Progenitor cell of endocrine pancreas (in vitro differentiated cells): ENCODE results near the gene ITGB7. TPM values are rescaled to one million over a fixed set of nuclear protein-coding genes. Genes with fewer than 3 reads are reported as not detected.
"Not testable (repeated sequence)": the region's sequence is repeated elsewhere in the genome, so short reads cannot be mapped to it uniquely, and the experiment has no call there.

Experiments used
- DNase-seq: peaks from one replicate; pipeline ENCODE4 v3.0.0; 2021; ENCODE audit warnings: low spot score; ENCODE audit not compliant: unreplicated experiment
- H3K27ac Mint-ChIP-seq: 2 replicates; pipeline ENCODE4 v1.8.0; 2021; ENCODE audit warnings: mild to moderate bottlenecking, moderate library complexity, mixed read lengths
- H3K27me3 Mint-ChIP-seq: 2 replicates; pipeline ENCODE4 v1.8.0; 2021; ENCODE audit warnings: mixed read lengths
- H3K36me3 Mint-ChIP-seq: 2 replicates; pipeline ENCODE4 v1.8.0; 2022; ENCODE audit warnings: mixed read lengths; ENCODE audit not compliant: insufficient read depth
- H3K4me1 Mint-ChIP-seq: 2 replicates; pipeline ENCODE4 v1.8.0; 2021; ENCODE audit warnings: low read depth, mixed read lengths
- H3K4me3 Mint-ChIP-seq: 2 replicates; pipeline ENCODE4 v1.8.0; 2021; ENCODE audit warnings: low read depth, mild to moderate bottlenecking, moderate library complexity, mixed read lengths
- H3K9me3 Mint-ChIP-seq: 2 replicates; pipeline ENCODE4 v1.8.0; 2021; ENCODE audit warnings: low read depth, mixed read lengths
- total RNA-seq: library from RNA; stranded (reverse); gene quantifications from 2 replicates; pipeline ENCODE4 v1.2.1, GENCODE V29; 2021
- TF ChIP-seq, protein P1 (sequence below): fragments of 200-600 bp; sonication (generic); IDR thresholded peaks from one replicate; pipeline ENCODE4 v1.5.0; 2021; ENCODE audit warnings: antibody characterized with exemption, mild to moderate bottlenecking; ENCODE audit not compliant: unreplicated experiment

ITGB7 gene
- total RNA-seq, 1 donor from 2014 or later, result 0.29 TPM

GRCh38 chr12:53170876-53171724 lies 36.0 kb downstream of the ITGB7 start:
- peaks cover 11% of the 10 kb centered on the region for H3K4me1 Mint-ChIP-seq
- no peaks in the 10 kb centered on the region for H3K27me3 Mint-ChIP-seq
- DNase-seq, result no peak
- peaks cover 5% of the 10 kb centered on the region for H3K36me3 Mint-ChIP-seq
- H3K9me3 Mint-ChIP-seq, result no peaks in the 10 kb centered on the region
- no peak overlapping the region for H3K27ac Mint-ChIP-seq
- no peak overlapping the region for H3K4me3 Mint-ChIP-seq
- TF ChIP-seq, protein P1, sequence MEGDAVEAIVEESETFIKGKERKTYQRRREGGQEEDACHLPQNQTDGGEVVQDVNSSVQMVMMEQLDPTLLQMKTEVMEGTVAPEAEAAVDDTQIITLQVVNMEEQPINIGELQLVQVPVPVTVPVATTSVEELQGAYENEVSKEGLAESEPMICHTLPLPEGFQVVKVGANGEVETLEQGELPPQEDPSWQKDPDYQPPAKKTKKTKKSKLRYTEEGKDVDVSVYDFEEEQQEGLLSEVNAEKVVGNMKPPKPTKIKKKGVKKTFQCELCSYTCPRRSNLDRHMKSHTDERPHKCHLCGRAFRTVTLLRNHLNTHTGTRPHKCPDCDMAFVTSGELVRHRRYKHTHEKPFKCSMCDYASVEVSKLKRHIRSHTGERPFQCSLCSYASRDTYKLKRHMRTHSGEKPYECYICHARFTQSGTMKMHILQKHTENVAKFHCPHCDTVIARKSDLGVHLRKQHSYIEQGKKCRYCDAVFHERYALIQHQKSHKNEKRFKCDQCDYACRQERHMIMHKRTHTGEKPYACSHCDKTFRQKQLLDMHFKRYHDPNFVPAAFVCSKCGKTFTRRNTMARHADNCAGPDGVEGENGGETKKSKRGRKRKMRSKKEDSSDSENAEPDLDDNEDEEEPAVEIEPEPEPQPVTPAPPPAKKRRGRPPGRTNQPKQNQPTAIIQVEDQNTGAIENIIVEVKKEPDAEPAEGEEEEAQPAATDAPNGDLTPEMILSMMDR, result no peak

GRCh38 chr12:53170215-53170614 lies 36.8 kb downstream of the ITGB7 start:
- H3K36me3 Mint-ChIP-seq, result peaks cover 5% of the 10 kb centered on the region
- no peaks in the 10 kb centered on the region for H3K27me3 Mint-ChIP-seq
- DNase-seq, result no peak
- TF ChIP-seq, protein P1, result no peak
- H3K9me3 Mint-ChIP-seq, result no peaks in the 10 kb centered on the region
- no peak overlapping the region for H3K4me3 Mint-ChIP-seq
- peaks cover 5% of the 10 kb centered on the region for H3K4me1 Mint-ChIP-seq
- H3K27ac Mint-ChIP-seq, result peak overlapping the region; percentile 1

DNA sequence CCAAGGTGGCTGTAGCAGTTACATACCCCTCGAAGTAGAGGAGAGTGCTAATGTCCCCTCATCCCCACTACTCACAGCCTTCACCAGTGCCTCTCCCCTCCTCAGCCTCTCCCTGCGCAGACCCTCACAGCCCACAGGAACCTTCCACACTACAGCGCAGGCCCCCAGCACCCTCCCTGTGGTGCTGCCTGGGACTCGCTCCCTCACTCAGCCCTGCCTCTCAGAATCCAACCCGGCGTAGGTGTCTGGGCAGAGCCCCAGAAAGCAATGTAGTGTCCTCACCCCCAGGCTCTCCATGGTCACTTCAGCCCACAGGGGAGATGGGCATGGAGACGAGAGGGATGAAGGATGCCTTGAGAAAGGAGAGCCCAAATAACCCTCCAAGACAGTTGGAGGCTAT lies 37.4 kb downstream of the ITGB7 start:
- Mint-ChIP-seq H3K27me3 (no peaks in the 10 kb centered on the region), H3K27ac (no peak overlapping the region)
- TF ChIP-seq, protein P1, result no peak

GRCh38 chr12:53166837-53167236 lies 40.2 kb downstream of the ITGB7 start:
- H3K27me3 Mint-ChIP-seq, result no peaks in the 10 kb centered on the region
- no peaks in the 10 kb centered on the region for H3K9me3 Mint-ChIP-seq
- no peaks in the 10 kb centered on the region for H3K4me1 Mint-ChIP-seq
- peaks cover 7% of the 10 kb centered on the region for H3K36me3 Mint-ChIP-seq
- no peak for DNase-seq
- H3K27ac Mint-ChIP-seq, result peak overlapping the region; percentile 27
- TF ChIP-seq, protein P1, result no peak
- no peak overlapping the region for H3K4me3 Mint-ChIP-seq

More for the DNA sequence above, 37.4 kb downstream of the ITGB7 start:
- H3K4me1 Mint-ChIP-seq, result no peaks in the 10 kb centered on the region
- H3K9me3 Mint-ChIP-seq, result no peaks in the 10 kb centered on the region
- peaks cover 5% of the 10 kb centered on the region for H3K36me3 Mint-ChIP-seq
- DNase-seq, result no peak
- H3K4me3 Mint-ChIP-seq, result no peak overlapping the region

DNA sequence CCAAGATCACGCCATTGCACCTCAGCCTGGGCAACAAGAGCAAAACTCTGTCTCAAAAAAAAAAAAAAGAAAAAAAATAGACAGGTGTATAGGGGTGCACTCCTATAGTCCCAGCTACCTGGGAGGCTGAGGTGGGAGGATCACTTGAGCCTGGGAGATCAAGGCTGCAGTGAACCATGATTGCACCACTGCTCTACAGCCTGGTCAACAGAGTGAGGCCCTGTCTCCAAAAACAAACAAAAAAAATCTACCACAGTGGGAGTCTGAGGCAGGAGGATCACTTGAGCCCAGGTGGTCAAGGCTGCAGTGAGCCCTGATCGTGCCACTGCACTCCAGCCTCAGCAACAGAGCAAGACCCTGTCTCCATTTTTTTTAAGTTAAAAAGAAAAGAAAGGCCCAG lies 44.0 kb downstream of the ITGB7 start:
- H3K4me3 Mint-ChIP-seq, H3K36me3 Mint-ChIP-seq, H3K27me3 Mint-ChIP-seq, H3K4me1 Mint-ChIP-seq, H3K9me3 Mint-ChIP-seq, DNase-seq, H3K27ac Mint-ChIP-seq: not testable (repeated sequence)
